NB4 (cell line): ENCODE measurements around the gene SLC41A2.

Experiments used
- POLR2A ChIP-seq: IDR thresholded peaks from 2 replicates; pipeline ENCODE4 v1.6.1; 2011; ENCODE audit warnings: mild to moderate bottlenecking; ENCODE audit not compliant: insufficient read length; ENCODE audit errors: extremely low read depth
- TF ChIP-seq, protein P1 (sequence below): IDR thresholded peaks from one replicate; pipeline ENCODE4 v1.5.1; 2012; ENCODE audit warnings: low read depth, low read length
- TF ChIP-seq, protein P2 (sequence below): IDR thresholded peaks from 2 replicates; pipeline ENCODE4 v1.6.1; 2011; ENCODE audit warnings: low read depth, low read length

DNA sequence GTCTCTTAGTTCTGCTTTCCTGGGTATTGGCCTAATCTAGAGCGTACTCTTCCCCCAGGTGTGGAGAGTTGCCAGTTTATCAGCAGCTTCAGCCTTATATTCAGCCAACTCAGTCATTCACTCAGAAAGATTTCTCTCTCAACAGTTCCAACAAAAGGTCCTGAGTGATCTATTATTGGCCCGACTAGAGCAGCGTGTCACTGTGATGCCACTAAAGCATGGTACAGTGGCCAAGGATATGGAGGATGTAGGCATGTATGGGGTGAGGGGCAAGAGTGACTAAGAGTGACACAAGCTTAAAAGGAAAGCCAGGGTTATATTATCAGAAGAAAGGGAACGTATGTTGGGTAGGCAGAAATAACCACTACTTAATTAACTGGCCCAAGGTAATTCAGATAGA lies 32.9 kb upstream of the SLC41A2 start:
- TF ChIP-seq, protein P1, sequence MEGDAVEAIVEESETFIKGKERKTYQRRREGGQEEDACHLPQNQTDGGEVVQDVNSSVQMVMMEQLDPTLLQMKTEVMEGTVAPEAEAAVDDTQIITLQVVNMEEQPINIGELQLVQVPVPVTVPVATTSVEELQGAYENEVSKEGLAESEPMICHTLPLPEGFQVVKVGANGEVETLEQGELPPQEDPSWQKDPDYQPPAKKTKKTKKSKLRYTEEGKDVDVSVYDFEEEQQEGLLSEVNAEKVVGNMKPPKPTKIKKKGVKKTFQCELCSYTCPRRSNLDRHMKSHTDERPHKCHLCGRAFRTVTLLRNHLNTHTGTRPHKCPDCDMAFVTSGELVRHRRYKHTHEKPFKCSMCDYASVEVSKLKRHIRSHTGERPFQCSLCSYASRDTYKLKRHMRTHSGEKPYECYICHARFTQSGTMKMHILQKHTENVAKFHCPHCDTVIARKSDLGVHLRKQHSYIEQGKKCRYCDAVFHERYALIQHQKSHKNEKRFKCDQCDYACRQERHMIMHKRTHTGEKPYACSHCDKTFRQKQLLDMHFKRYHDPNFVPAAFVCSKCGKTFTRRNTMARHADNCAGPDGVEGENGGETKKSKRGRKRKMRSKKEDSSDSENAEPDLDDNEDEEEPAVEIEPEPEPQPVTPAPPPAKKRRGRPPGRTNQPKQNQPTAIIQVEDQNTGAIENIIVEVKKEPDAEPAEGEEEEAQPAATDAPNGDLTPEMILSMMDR: no peak
- no peak for TF ChIP-seq POLR2A
- TF ChIP-seq, protein P2, sequence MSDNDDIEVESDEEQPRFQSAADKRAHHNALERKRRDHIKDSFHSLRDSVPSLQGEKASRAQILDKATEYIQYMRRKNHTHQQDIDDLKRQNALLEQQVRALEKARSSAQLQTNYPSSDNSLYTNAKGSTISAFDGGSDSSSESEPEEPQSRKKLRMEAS: no peak
